ENCODE data around the gene STARD6.
"Not testable (repeated sequence)": the region's sequence is repeated elsewhere in the genome, so short reads cannot be mapped to it uniquely, and the experiment has no call there.

STARD6 gene

GRCh38 chr18:54357660-54358494 is at the start of gene STARD6, which contains the start of gene C18orf54:
TSS of gene STARD6 (minus strand) at chr18:54357858. CDS start at chr18:54354573, 3,285 bp downstream.
TSS of gene C18orf54 (plus strand) at chr18:54357906. CDS start at chr18:54360573, 2,667 bp downstream.
- peak; percentile 82 for DNase-seq

DNA sequence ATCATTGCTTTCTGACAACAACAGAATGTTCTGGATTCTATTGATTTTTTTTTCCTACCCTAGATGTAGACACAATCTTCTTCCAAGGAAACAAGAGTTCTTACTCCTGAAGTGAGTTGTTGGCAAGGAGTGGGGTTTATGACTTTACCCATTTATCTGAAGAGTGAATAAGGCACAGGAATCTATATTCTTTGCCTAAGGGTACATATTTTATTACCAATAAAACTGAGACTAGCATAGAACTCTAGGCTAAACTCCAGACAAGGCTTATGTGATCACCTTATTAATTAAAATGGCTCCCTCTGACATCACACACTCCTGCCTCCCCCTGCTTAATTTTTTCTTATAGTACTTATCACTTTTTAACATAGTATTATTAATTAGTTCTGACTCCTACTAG is 47.6 kb upstream of the STARD6 start:
- no peak for DNase-seq

GRCh38 chr18:54396760-54397159 is 39.1 kb upstream of the STARD6 start:
- no peak for DNase-seq

GRCh38 chr18:54393648-54394294 is 36.1 kb upstream of the STARD6 start:
- no peak for DNase-seq

DNA sequence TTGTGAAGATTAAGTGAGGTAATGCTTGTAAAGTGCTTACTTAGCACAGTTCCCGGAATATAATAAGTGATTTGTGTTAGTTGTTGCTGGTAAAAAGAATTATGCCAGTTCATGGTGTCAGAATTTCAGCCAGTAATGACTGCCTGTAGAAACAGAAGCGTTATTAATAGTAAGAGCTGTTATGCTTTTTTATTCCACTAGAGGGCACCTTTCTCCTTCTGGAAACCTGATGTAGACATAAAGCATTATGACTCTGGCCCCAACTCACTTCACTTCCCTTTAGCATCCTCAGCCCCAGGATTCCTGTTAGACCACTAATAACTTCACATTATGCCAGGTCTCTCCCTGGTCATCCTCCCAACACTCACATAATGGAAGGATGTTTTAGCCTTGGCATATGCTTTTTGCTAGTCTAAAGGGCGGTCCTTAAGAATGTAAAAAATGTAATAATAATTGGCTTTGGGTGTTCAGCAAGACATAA is 34.9 kb upstream of the STARD6 start:
- DNase-seq = peak; percentile 20

- no peak for DNase-seq
Measured at GRCh38 chr18:54390838-54391237, 33.2 kb upstream of the STARD6 start.

- no peak for DNase-seq
Measured at GRCh38 chr18:54389143-54389505, 31.5 kb upstream of the STARD6 start.

DNA sequence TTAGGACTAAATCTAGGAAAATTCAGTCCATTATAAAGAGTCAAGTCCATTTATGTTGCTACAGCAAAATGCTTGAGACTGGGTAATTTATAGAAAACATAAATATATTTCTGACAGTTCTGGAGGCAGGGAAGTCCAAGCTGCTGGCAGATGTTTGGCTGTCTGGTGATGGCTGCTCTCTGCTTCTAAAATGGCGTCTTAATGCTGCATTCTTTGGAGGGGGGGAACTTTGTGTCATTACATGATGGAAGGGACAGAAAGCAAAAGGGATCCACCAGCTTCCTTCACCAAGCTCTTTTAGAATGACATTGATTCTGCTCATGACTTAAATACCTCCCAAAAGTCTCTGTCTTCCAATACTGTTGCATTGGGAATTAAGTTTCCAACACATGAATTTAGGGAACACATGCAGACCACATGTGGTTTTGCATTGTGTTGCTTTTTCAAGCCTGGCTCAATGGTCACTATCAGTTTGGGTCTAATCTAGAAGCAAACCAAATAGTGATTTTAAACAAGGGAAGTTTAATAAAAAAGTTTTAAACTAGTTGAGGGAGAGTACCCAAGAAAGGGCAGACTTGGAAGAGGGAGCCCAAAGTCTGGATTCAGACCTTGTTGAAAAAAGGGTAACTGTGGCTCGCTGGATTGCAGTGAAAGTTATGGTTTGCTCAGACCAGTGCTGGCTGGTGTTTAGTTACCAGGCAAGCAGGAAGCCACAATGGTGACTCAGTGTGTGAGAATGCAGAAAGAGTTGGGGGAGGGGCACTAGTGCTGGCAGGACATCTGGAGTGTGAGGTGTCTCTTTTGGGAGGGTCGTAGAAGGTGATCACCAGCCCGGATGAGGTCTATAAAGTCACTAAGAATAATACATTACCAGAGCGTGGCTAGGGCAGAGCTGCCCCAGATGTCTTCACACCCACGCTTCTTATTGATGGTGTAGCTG is 30.8 kb upstream of the STARD6 start:
- no peak for DNase-seq

GRCh38 chr18:54387631-54388030 is 30.0 kb upstream of the STARD6 start:
- no peak for DNase-seq

GRCh38 chr18:54386800-54387495 is 29.3 kb upstream of the STARD6 start:
- DNase-seq = not testable (repeated sequence)

GRCh38 chr18:54386043-54386442 is 28.4 kb upstream of the STARD6 start:
- no peak for DNase-seq

DNA sequence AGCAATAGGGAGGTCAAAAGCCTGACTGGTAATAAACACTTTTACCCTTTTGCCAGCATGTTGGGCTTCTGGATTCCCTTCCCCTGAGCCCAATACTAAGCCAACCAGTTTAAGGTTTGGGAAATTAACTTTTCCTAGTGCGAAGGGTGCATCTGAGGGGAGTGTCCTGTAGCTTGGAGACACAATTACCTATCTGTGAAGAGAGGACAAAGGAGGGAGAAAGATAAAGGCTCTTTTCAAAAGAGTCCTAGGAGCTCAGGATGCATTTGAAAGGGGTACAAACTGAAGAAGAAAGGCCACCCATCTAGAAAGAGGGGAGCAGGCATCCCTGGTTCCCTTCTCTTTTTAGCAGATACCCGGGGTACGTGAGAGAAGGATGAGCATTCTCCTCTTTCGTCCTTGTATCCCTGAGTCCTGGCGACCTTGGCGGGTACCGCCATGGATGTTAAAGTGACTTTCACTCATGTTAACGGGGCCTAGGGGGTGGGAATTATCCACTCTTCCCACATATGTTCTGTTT is 25.1 kb upstream of the STARD6 start:
- DNase-seq = no peak

DNA sequence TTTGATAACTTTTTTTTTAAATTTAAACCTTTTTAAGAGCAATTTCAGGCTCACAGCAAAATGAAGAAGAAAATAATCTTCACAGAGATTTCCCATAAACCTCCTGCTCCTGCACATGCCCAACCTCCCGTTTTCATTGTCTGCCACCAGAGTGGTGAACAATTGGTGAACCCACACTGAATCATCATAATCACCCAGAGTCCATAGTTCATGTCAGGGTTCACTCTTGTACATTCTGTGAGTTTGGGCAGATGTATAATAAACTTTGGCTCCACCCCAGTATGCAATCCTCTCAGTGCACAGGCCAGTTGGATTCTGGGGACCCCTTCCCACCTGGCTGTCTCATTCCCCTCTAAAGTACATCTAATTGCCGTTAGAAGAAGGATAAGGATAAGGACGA is 24.4 kb upstream of the STARD6 start:
- DNase-seq = no peak

DNA sequence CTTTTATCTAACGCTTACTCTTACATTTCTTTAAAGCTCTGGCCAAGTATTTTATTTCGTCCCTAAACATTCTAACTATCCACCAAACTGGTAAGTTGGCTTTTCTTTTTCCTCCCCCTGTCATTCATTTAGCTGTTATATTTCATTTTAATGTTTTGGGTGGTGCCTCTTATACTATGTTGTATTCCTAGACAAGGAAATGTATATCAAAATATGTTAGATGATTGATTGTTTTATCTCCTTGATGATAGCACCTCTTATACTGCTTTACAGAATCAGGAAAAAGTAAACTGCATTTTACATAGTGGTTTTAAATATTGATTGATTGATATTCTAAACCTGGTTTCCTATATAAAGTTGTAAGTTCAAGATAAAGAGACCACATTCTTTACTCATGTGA is 24.0 kb upstream of the STARD6 start:
- no peak for DNase-seq

DNA sequence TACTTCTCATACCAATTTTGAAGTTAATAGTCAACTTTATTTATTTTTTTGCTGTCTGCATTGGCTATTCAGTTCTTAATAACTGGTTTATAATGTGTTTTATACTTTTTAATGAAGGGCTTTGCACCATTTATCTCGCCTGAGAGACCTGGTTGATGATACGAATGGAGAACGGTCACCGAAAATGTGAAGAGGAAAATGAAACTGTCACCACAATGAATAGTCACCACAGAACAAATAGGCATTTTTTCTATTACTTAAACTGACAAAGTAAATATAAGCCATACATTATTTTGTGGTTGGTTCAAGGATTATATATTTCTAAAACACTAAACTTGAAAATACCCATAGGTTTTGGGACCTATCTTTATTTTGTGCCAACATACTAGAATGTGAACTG is 20.4 kb upstream of the STARD6 start:
- no peak for DNase-seq

DNA sequence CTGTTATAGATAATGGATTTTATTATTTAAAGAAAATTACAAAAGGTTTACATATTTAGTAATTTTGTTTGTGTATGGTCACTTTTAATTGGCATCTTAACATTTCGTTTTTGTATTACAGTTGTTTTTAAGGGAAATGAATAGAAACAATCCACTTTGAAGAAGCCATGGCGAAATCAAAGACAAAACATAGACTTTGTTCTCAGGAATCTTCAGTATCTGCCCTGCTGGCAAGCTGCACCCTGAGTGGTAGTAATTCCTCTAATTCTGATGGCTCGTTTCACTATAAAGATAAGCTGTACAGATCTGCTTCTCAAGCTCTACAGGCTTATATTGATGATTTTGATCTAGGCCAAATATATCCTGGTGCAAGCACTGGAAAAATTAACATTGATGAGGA is 2.7 kb upstream of the STARD6 start:
- no peak for DNase-seq

- DNase-seq = no peak
Measured at GRCh38 chr18:54359233-54359632, 1.6 kb upstream of the STARD6 start.

- peak; percentile 3 for DNase-seq
Measured at GRCh38 chr18:54358495-54359040, 910 bp upstream of the STARD6 start.

DNA sequence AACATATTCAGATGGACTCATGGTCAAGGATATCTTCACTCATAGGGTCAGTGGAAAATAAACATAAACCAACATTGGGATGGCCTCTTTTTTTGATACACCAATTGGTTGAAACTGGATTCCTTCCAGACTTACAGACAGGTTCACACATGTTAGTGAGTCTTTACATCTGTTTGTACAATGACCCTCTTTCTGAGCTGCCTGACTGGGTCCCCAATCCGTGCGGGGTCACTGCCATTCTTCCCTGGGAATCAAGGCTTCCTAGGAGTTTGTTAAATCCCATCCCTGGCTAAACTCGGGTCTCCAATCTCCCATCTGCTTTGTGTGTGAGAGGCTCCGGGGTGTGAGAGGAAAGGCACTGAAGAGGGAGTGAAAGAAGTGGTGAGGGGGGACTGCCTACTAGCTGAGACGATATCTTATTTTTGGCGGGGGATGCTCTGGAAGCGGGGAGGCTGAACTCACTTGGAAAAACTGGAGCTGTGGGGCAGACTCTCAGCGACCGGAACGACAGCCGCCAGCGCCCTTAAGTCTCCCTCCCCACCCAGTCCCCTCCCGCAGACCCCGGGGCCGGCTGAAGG is 487 bp downstream of the STARD6 start:
- DNase-seq = no peak

GRCh38 chr18:54351186-54351585 is 6.5 kb downstream of the STARD6 start:
- DNase-seq = no peak

DNA sequence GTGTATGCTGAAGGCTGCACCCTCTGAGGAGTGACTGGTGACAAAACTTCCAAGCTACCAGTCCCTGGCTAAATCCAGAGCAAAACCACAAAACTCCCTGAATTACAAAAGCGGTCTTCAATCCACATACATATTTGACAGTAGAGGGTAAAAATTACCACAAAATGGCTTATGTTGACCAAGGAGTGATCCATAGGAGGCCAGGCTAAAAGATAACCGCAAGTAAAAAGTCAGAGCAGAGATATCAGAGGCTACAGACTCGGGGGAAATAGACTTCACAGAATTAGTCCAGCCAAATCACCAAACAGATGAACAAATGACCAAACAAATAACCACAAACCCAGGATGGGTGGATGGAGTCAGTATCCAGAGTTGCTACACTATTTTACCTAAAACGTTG is 19.4 kb downstream of the STARD6 start:
- no peak for DNase-seq

Measured in DMS 273 treated with DMSO at 0.1 percent for 48 hours (cell line).